HEK293T (cell line): ENCODE data around the gene ZNF362.
"Not testable (repeated sequence)": the region's sequence is repeated elsewhere in the genome, so short reads cannot be mapped to it uniquely, and the experiment has no call there.

ENCODE experiments used
- CTCF ChIA-PET: fragments of 350-600 bp; formaldehyde crosslinking; extraction: SDS; loops from one replicate; lab custom pipeline; 2021; ENCODE audit warnings: antibody characterized with exemption, inconsistent platforms; lab: Yijun Ruan, JAX
- POLR2A ChIA-PET: fragments of 350-600 bp; formaldehyde crosslinking; extraction: SDS; loops from one replicate; lab custom pipeline; 2020; ENCODE audit warnings: antibody characterized with exemption, inconsistent platforms; lab: Yijun Ruan, JAX
- DNase-seq: peaks from one replicate; pipeline ENCODE4 v3.0.0; 2012; ENCODE audit warnings: mixed read lengths; ENCODE audit errors: extremely low spot score
- ARNT ChIP-seq: fragments of 450-650 bp; IDR thresholded peaks from 2 replicates; pipeline ENCODE4 v1.6.1; 2017; ENCODE audit warnings: mild to moderate bottlenecking
- BHLHE40 ChIP-seq: fragments of 450-650 bp; IDR thresholded peaks from 2 replicates; pipeline ENCODE4 v1.6.1; 2016; ENCODE audit warnings: mild to moderate bottlenecking, moderate library complexity, borderline replicate concordance
- CTBP1 ChIP-seq: fragments of 450-650 bp; IDR thresholded peaks from 2 replicates; pipeline ENCODE4 v1.6.1; 2016; ENCODE audit warnings: borderline replicate concordance
- ELF4 ChIP-seq: fragments of 450-650 bp; IDR thresholded peaks from 2 replicates; pipeline ENCODE4 v1.6.1; 2017; ENCODE audit warnings: antibody characterized with exemption
- FOXA1 ChIP-seq: fragments of 450-650 bp; IDR thresholded peaks from 2 replicates; pipeline ENCODE4 v1.6.1; 2016; ENCODE audit warnings: mild to moderate bottlenecking
- FOXK2 ChIP-seq: fragments of 450-650 bp; IDR thresholded peaks from 2 replicates; pipeline ENCODE4 v1.6.1; 2016; ENCODE audit warnings: mild to moderate bottlenecking
- FOXM1 ChIP-seq: fragments of 450-650 bp; IDR thresholded peaks from 2 replicates; pipeline ENCODE4 v1.6.1; 2017; ENCODE audit warnings: mild to moderate bottlenecking, borderline replicate concordance
- HDGF ChIP-seq: fragments of 450-650 bp; IDR thresholded peaks from 2 replicates; pipeline ENCODE4 v1.6.1; 2017; ENCODE audit warnings: antibody characterized with exemption, borderline replicate concordance
- L3MBTL2 ChIP-seq: fragments of 450-650 bp; conservative IDR thresholded peaks from 2 replicates; pipeline ENCODE4 v1.6.1; 2016; ENCODE audit warnings: mild to moderate bottlenecking
- LEF1 ChIP-seq: fragments of 450-650 bp; IDR thresholded peaks from 2 replicates; pipeline ENCODE4 v1.6.1; 2017; ENCODE audit warnings: mild to moderate bottlenecking, borderline replicate concordance
- NFRKB ChIP-seq: fragments of 450-650 bp; IDR thresholded peaks from 2 replicates; pipeline ENCODE4 v1.6.1; 2016; ENCODE audit warnings: mild to moderate bottlenecking, moderate library complexity
- PKNOX1 ChIP-seq: fragments of 450-650 bp; IDR thresholded peaks from 2 replicates; pipeline ENCODE4 v1.6.1; 2016
- SP1 ChIP-seq: fragments of 450-650 bp; IDR thresholded peaks from 2 replicates; pipeline ENCODE4 v1.6.1; 2017
- SUZ12 ChIP-seq: fragments of 450-650 bp; IDR thresholded peaks from 2 replicates; pipeline ENCODE4 v1.6.1; 2016; ENCODE audit warnings: mild to moderate bottlenecking
- TARDBP ChIP-seq: fragments of 450-650 bp; IDR thresholded peaks from 2 replicates; pipeline ENCODE4 v1.6.1; 2016
- ZNF384 ChIP-seq: fragments of 450-650 bp; IDR thresholded peaks from 2 replicates; pipeline ENCODE4 v1.6.1; 2016

ZNF362 gene

GRCh38 chr1:33288976-33289857, 32.9 kb downstream of the ZNF362 start:
- POLR2A ChIA-PET = no interaction called here
- CTCF ChIA-PET = interaction anchor here (1.1 kb wide), 1 partner anchor 9 kb away, joined by 3 read pairs; no protein-coding TSS in a partner anchor
- no peak for DNase-seq
- TF ChIP-seq ARNT (no peak), SP1 (no peak), HDGF (no peak), LEF1 (no peak), FOXK2 (no peak), CTBP1 (no peak), FOXM1 (no peak), FOXA1 (no peak)

GRCh38 chr1:33289858-33290154, 33.5 kb downstream of the ZNF362 start:
- TF ChIP-seq FOXA1 = no peak
- TF ChIP-seq ELF4 = no peak
- TF ChIP-seq TARDBP = no peak
- no peak for TF ChIP-seq SUZ12
- no peak for TF ChIP-seq CTBP1
- TF ChIP-seq HDGF = no peak
- TF ChIP-seq BHLHE40 = no peak
- no peak for DNase-seq
- POLR2A ChIA-PET = no interaction called here
- CTCF ChIA-PET = no interaction called here

GRCh38 chr1:33290615-33291014, 34.3 kb downstream of the ZNF362 start:
- DNase-seq, POLR2A ChIA-PET, CTCF ChIA-PET: not testable (repeated sequence)

GRCh38 chr1:33292726-33293340, 36.5 kb downstream of the ZNF362 start:
- DNase-seq = no peak
- ChIA-PET CTCF (no interaction called here), POLR2A (no interaction called here)
- no peak for TF ChIP-seq ARNT
- no peak for TF ChIP-seq PKNOX1
- TF ChIP-seq HDGF = no peak
- no peak for TF ChIP-seq SP1
- no peak for TF ChIP-seq NFRKB
- TF ChIP-seq ELF4 = no peak
- no peak for TF ChIP-seq FOXM1
- TF ChIP-seq FOXK2 = no peak
- TF ChIP-seq CTBP1 = no peak
- TF ChIP-seq SUZ12 = no peak
- TF ChIP-seq LEF1 = no peak
- no peak for TF ChIP-seq ZNF384
- no peak for TF ChIP-seq BHLHE40
- no peak for TF ChIP-seq FOXA1
- TF ChIP-seq TARDBP = no peak
- no peak for TF ChIP-seq L3MBTL2

- TF ChIP-seq ELF4 (no peak), L3MBTL2 (no peak), BHLHE40 (no peak), FOXK2 (no peak)
- POLR2A ChIA-PET = no interaction called here
- no peak for DNase-seq
- CTCF ChIA-PET = interaction anchor here (0.5 to 1.3 kb wide), 5 partner anchors 21 to 1096 kb away, joined by 3 to 4 read pairs (median 3); no protein-coding TSS in a partner anchor
Observed at GRCh38 chr1:33294071-33295010, 38.0 kb downstream of the ZNF362 start.

- CTCF ChIA-PET = interaction anchor here (0.7 to 1.9 kb wide), 15 partner anchors 17 to 318 kb away, joined by 3 to 27 read pairs (median 4); partner anchors contain the start of gene ZSCAN20
- POLR2A ChIA-PET = interaction anchor here (1.0 to 1.6 kb wide), 2 partner anchors 55 to 177 kb away, joined by 4 to 5 read pairs; partner anchors contain the start of gene ZSCAN20
- TF ChIP-seq L3MBTL2 (no peak), FOXM1 (no peak), SUZ12 (no peak), ZNF384 (no peak), LEF1 (no peak)
- no peak for DNase-seq
Observed at GRCh38 chr1:33295023-33295422, 38.7 kb downstream of the ZNF362 start.
